DOHH2 (cell line): ENCODE results near the gene RAB38.

ENCODE experiments used
- H3F3A ChIP-seq: fragments of 200-600 bp; sonication (generic), shearing (Covaris generic); 2 replicates; pipeline ENCODE4 v1.6.0; 2016; ENCODE audit warnings: antibody characterized with exemption, mild to moderate bottlenecking; ENCODE audit not compliant: control insufficient read depth, insufficient read depth
- H3K27ac ChIP-seq: fragments of 200-600 bp; sonication (generic); 2 replicates; pipeline ENCODE4 v1.5.1; 2014; ENCODE audit warnings: low read depth, mild to moderate bottlenecking, low read length, moderate library complexity
- H3K27me3 ChIP-seq: fragments of 200-600 bp; sonication (generic); 2 replicates; pipeline ENCODE4 v1.6.1; 2014; ENCODE audit warnings: mild to moderate bottlenecking, low read length, mixed read lengths; ENCODE audit not compliant: control insufficient read depth
- H3K36me3 ChIP-seq: fragments of 200-600 bp; sonication (generic); 2 replicates; pipeline ENCODE4 v1.6.1; 2014; ENCODE audit warnings: mild to moderate bottlenecking, low read length, moderate library complexity, mixed read lengths; ENCODE audit not compliant: control insufficient read depth
- H3K4me1 ChIP-seq: fragments of 200-600 bp; sonication (generic); 2 replicates; pipeline ENCODE4 v1.6.1; 2014; ENCODE audit warnings: mild to moderate bottlenecking, low read length, mixed read lengths; ENCODE audit not compliant: control insufficient read depth
- H3K4me2 ChIP-seq: fragments of 200-600 bp; sonication (generic); 2 replicates; pipeline ENCODE4 v1.6.0; 2014; ENCODE audit warnings: mild to moderate bottlenecking, low read length, moderate library complexity
- H3K4me3 ChIP-seq: fragments of 200-600 bp; sonication (generic); 2 replicates; pipeline ENCODE4 v1.5.1; 2014; ENCODE audit warnings: mild to moderate bottlenecking, low read length, mixed read lengths
- H3K79me2 ChIP-seq: fragments of 200-600 bp; sonication (generic); 2 replicates; pipeline ENCODE4 v1.6.1; 2014; ENCODE audit warnings: mild to moderate bottlenecking, low read length, mixed read lengths; ENCODE audit not compliant: control insufficient read depth
- H3K9me2 ChIP-seq: fragments of 200-600 bp; sonication (generic); replicated peaks from 2 replicates; pipeline ENCODE4 v1.6.1; 2014; ENCODE audit warnings: mild to moderate bottlenecking, low read length, mixed read lengths; ENCODE audit not compliant: control insufficient read depth
- H3K9me3 ChIP-seq: fragments of 200-600 bp; sonication (generic); 2 replicates; pipeline ENCODE4 v1.6.1; 2014; ENCODE audit warnings: antibody characterized with exemption, low read length, mixed read lengths; ENCODE audit not compliant: control insufficient read depth, insufficient read depth
- H4K20me1 ChIP-seq: fragments of 200-600 bp; sonication (generic); 2 replicates; pipeline ENCODE4 v1.6.0; 2014; ENCODE audit warnings: low read depth, mild to moderate bottlenecking, antibody characterized with exemption, low read length, moderate library complexity; ENCODE audit not compliant: control insufficient read depth, insufficient read depth
- EZH2phosphoT487 ChIP-seq: fragments of 200-600 bp; sonication (generic); IDR thresholded peaks from 2 replicates; pipeline ENCODE4 v1.6.1; 2017; ENCODE audit warnings: borderline replicate concordance, mild to moderate bottlenecking, antibody characterized with exemption, low read length, moderate library complexity, mixed read lengths
- TF ChIP-seq, protein P1 (sequence below): fragments of 200-600 bp; sonication (generic); IDR thresholded peaks from one replicate; pipeline ENCODE4 v1.5.1; 2014; ENCODE audit warnings: antibody characterized with exemption, mild to moderate bottlenecking, low read depth, low read length; ENCODE audit not compliant: poor library complexity, severe bottlenecking

Gene RAB38

GRCh38 chr11:88104408-88104807 is 70.8 kb downstream of the RAB38 start:
- H3F3A ChIP-seq, result no peaks in the 10 kb centered on the region
- no peak overlapping the region for H3K27ac ChIP-seq
- H3K79me2 ChIP-seq, result no peaks in the 10 kb centered on the region
- H3K36me3 ChIP-seq, result no peaks in the 10 kb centered on the region
- peaks cover 4% of the 10 kb centered on the region; the same call in 1 of the 2 replicates for H3K27me3 ChIP-seq
- no peaks in the 10 kb centered on the region for H3K9me3 ChIP-seq
- no peak for TF ChIP-seq EZH2phosphoT487
- TF ChIP-seq, protein P1, sequence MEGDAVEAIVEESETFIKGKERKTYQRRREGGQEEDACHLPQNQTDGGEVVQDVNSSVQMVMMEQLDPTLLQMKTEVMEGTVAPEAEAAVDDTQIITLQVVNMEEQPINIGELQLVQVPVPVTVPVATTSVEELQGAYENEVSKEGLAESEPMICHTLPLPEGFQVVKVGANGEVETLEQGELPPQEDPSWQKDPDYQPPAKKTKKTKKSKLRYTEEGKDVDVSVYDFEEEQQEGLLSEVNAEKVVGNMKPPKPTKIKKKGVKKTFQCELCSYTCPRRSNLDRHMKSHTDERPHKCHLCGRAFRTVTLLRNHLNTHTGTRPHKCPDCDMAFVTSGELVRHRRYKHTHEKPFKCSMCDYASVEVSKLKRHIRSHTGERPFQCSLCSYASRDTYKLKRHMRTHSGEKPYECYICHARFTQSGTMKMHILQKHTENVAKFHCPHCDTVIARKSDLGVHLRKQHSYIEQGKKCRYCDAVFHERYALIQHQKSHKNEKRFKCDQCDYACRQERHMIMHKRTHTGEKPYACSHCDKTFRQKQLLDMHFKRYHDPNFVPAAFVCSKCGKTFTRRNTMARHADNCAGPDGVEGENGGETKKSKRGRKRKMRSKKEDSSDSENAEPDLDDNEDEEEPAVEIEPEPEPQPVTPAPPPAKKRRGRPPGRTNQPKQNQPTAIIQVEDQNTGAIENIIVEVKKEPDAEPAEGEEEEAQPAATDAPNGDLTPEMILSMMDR, result no peak
- H3K4me1 ChIP-seq, result peaks cover 8% of the 10 kb centered on the region
- no peaks in the 10 kb centered on the region for H4K20me1 ChIP-seq
- H3K9me2 ChIP-seq, result no peaks in the 10 kb centered on the region
- H3K4me2 ChIP-seq, result no peak overlapping the region
- no peak overlapping the region for H3K4me3 ChIP-seq

DNA sequence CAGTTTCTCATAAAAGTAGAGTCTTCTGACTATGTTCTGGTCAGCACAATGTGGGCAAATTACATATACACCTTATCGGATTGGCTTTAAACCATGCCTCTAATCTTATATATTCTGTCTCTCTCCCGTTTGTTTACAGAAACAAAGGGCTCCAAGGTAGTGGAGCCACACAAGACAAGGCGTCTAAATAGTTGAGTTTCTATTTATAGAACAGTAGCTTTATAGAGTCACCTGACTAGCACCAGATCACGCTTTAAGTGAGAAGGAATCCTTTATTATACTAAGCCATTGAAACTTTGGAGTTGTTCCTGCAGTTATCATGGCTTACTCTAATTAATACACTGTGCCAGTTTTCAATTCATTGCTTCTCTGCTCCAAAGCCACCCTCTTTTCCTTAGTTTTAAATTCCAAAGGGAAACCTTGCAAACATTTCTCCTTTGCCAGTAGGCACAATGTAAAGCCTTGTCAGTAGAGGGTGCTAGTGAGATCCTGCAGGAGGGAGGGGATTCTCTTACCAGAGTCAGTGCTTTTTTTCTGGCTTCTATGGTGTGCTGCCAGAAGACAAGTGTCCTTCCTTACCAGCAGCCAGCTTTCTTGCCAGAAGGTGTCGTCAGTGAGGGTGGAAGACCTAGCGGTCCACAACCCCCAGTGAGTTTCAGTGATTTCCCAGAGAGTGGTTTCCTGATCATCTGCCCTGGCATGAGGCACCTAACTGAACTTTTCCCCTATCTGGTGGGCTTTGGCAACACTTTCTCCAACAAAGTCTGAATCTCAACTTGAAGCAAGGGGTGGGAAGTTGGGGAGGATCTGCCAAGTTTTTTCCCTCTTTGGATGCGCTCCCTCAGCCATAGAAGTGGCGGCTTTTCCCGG is 71.7 kb downstream of the RAB38 start:
- Histone ChIP-seq H3K27ac (no peak overlapping the region), H4K20me1 (no peaks in the 10 kb centered on the region), H3K36me3 (no peaks in the 10 kb centered on the region), H3K4me1 (peaks cover 8% of the 10 kb centered on the region), H3K4me2 (no peak overlapping the region), H3K4me3 (no peak overlapping the region), H3K79me2 (no peaks in the 10 kb centered on the region), H3K27me3 (peaks cover 4% of the 10 kb centered on the region; the same call in 1 of the 2 replicates), H3F3A (no peaks in the 10 kb centered on the region), H3K9me3 (no peaks in the 10 kb centered on the region), H3K9me2 (no peaks in the 10 kb centered on the region)
- TF ChIP-seq, protein P1, result peak; percentile 72
- TF ChIP-seq EZH2phosphoT487, result no peak

DNA sequence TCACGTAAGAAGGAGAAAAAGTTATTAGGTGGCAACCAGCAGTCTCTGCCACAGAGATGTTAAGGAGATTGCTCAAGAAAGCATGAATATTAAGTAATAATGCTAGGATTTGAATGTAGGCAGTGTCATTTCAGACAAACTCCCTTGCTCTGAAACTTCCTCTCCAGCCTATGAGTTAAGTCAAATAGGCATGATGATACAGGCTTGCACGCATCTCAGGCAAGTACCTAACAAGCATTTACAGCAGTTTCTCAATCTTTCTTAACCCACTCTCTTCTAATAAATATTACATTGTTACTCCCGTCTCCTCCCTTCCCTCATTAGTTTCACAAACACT is 72.7 kb downstream of the RAB38 start:
- Histone ChIP-seq H3K79me2 (no peaks in the 10 kb centered on the region), H3K4me3 (no peak overlapping the region), H3K36me3 (no peaks in the 10 kb centered on the region), H4K20me1 (no peaks in the 10 kb centered on the region), H3K27ac (no peak overlapping the region), H3K9me3 (no peaks in the 10 kb centered on the region), H3K9me2 (no peaks in the 10 kb centered on the region), H3K4me1 (peaks cover 8% of the 10 kb centered on the region), H3K4me2 (no peak overlapping the region), H3F3A (no peaks in the 10 kb centered on the region), H3K27me3 (peaks cover 4% of the 10 kb centered on the region; the same call in 1 of the 2 replicates)
- TF ChIP-seq, protein P1, result no peak
- no peak for TF ChIP-seq EZH2phosphoT487
